Left renal cortex interstitium (tissue), 4 donors: ENCODE results near the gene NSD2. TPM values are rescaled to one million over a fixed set of nuclear protein-coding genes. Genes with fewer than 3 reads are reported as not detected.
"Not testable (repeated sequence)": the region's sequence is repeated elsewhere in the genome, so short reads cannot be mapped to it uniquely, and the experiment has no call there.

Source experiments
- DNase-seq, 4 donors: peaks; one replicate each; pipeline ENCODE4 v3.0.0-alpha.2; 2013; ENCODE audit warnings: low read depth in 4 of 4, low spot score in 2 of 4, missing footprints in 1 of 4
- polyA plus RNA-seq, 4 donors: library from polyadenylated mRNA; unstranded; fragments of 120-200 nt; gene quantifications; one replicate each; pipeline ENCODE4 v1.2.1, GENCODE V29; 2013; ENCODE audit not compliant: insufficient read length in 4 of 4

The NSD2 gene
- polyA plus RNA-seq, 4 donors: 64.6 to 91.3 (median 75.4) TPM

DNA sequence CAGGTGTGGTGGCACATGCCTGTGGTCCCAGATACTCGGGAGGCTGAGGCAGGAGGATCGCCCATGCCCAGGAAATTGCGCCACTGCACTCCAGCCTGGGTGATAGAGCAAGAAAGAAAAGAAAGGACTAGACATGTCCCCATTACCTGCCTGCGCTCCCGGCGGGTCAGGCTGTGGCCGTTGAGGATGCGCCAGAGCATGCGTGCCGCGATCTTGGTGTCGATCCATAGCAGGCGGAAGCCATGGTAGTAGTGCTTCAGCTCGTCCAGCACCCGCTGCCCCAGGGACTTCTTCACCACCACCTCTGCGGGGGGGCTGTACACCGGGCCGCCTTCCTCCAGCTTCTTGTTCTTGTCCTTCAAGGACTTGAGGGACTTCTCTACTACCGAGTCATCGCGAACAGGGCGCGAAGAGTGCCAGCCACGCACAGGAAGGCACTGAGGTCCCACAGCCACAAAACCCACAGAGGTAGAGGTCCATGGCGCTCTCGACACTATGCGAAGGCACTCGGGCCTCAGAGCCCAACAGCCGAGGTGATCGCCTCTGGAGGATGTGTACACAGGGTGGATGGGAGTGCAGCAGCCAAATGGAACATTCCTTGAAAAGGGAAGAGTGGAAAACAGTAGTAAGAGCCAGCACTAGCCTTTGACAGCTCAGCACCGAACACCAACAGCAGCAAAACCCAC is 29.8 kb upstream of the NSD2 start:
- DNase-seq: no peak

DNA sequence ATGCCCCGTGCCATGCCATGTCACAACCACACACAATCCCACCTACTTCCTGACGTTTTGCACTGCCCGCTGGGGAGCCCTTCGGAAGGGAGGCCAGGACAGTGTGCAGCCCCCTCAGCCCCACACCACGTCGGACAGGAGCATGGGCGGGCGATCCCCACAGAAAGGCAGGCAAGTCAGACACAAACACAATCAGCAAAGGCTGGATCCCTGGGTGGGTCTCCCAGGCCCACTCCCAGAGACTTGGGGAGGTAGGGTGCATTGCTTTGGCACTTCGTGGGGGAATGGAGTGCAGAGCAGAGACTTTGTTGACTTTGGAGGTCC is 29.3 kb upstream of the NSD2 start:
- no peak for DNase-seq

GRCh38 chr4:1842339-1842895 is 28.8 kb upstream of the NSD2 start:
- DNase-seq: no peak

DNA sequence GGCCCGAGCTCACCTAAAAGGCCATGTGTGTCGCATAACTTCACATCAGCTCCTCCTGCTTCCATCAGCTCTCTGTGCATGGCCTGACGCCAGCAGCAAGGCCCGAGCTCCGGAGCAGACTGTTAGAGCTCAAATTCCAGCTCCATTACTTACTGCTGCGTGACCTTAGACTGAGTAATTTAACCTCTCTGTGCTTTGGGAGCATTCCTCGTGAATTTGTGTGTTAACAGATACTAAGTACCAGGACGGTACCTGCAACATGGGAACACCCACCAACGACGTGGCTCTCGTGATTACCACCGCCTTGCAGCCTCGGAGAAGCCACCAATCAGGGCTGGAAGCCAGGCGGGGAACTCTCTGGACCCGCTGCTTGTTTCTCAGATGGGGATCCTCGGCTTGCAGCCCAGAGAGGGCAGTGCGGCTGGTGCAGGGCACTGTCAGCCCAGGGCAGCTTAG is 28.2 kb upstream of the NSD2 start:
- DNase-seq: no peak

DNA sequence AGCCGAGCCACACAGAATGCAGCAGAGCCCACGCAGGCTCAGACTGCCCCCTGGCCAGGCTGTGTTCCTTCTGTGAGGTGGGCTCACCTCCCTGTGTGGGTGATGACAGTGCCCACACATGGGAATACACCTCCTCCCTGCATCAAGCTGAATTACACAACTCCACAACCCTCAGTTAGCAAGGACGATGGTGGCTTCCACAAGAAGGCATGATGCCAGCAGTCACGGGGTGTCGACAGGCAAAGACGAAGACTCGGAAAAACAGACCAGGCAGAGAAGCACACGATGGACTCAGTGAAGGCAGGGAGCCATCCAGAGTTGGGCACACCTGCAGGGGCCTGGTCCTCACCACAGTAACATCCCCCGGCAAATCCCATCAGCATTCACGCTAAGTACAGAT is 27.3 kb upstream of the NSD2 start:
- DNase-seq: no peak

DNA sequence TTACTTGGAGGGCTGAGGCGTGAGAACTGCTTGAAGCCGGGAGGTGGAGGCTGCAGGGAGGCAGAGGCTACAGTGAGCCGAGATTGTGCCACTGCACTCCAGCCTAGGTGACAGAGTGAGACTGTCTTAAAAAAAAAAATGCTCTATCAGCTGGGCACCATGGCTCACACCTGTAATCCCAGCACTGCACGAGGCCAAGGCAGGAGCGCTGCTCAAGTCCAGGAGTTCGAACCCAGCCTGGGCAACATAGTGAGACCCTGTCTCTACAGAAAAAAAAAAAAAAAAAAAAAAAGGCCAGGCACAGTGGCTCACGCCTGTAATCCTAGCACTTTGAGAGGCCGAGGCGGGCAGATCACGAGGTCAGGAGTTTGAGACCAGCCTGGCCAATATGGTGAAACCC is 26.6 kb upstream of the NSD2 start:
- DNase-seq: not testable (repeated sequence)

GRCh38 chr4:1846580-1846979 is 24.6 kb upstream of the NSD2 start:
- DNase-seq: no peak

GRCh38 chr4:1850276-1850675 is 20.9 kb upstream of the NSD2 start:
- DNase-seq: no peak

GRCh38 chr4:1851160-1851559 is 20.0 kb upstream of the NSD2 start:
- DNase-seq: no peak

DNA sequence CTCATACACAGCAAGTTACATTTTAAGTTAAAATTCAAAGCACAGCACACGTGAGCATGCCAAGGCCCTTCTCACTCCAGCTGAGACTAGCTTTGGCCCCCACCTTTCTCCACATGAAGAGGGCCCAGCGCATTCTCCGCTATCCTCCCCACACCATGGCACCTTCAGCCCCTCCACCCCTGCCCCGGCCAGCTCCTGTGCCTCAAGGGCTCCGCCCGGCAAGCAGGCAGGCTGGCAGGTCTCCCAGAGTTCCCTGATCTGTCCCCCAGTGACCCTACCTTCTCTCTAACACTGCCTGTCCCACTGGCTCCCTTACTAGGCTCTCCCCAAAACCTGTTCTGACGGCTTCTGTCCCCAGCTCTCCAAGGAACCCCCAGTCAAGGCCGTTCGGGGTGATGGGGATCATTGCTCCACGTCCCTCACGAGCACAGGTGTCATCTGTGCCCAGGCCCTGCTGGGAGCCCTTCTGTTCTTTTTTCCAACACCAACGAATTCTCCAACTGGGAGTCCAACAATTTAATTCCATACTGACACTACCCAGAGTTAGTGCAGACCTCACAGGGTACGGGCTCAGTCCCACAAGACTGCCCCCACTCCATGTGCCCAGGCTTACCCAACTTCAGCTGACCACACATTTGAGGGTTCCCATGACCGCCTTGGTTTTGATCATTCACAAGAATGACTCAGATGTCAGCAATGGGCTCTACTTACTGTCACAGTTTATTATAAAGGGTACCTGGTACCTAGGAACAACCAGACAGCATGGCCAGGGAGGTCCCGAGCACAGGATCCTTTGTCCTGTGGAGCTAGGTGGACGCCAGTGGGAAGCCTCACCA is 19.4 kb upstream of the NSD2 start:
- no peak for DNase-seq

- DNase-seq: no peak
Measured at GRCh38 chr4:1852904-1853623, 18.1 kb upstream of the NSD2 start.

DNA sequence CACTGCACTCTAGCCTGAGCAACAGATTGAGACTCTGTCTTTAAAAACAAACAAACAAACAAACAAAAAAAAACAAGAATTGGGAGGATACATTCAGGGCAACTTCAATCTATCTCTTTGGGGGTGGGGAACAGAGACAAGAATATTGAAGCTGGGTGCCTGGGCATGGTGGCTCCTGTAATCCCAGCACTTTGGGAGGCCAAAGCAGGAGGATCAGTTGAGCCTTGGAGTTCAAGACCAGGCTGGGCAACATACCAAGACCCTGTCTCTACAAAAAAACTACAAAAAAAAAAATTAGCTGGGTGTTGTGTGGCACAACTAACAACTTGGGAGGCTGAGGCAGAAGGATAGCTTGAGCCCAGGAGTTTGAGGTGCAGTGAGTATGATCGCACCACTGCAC is 16.4 kb upstream of the NSD2 start:
- no peak for DNase-seq

- no peak for DNase-seq
Measured at GRCh38 chr4:1855333-1856070, 15.7 kb upstream of the NSD2 start.

GRCh38 chr4:1856071-1856942 is 14.9 kb upstream of the NSD2 start, which contains the start of gene LETM1:
TSS of gene LETM1 (minus strand) at chr4:1856156. CDS start at chr4:1855950, 206 bp downstream.
- peak in 3 of 4 donors; percentile 73 to 87 (median 84) for DNase-seq

GRCh38 chr4:1856943-1857699 is 14.1 kb upstream of the NSD2 start:
- no peak for DNase-seq

- DNase-seq: no peak
Measured at GRCh38 chr4:1857931-1858330, 13.3 kb upstream of the NSD2 start.

DNA sequence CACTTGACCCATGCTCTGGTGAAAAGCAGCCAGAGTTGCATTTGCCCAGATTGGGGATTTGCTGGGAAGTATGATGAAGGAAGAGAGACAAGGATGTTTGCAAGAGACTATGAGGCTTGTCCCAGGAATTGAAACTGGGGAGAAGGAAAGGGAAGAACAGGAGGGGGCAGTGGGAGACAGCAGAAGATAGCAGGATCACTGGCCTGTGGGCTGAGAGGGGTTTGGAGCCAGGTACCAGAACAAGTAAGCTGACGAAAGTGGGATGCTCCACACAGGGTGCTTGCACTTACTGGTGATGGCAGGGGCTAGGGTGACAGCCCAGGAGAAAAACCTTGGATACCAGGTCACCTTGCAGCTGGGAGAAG is 11.8 kb upstream of the NSD2 start:
- DNase-seq: no peak

DNA sequence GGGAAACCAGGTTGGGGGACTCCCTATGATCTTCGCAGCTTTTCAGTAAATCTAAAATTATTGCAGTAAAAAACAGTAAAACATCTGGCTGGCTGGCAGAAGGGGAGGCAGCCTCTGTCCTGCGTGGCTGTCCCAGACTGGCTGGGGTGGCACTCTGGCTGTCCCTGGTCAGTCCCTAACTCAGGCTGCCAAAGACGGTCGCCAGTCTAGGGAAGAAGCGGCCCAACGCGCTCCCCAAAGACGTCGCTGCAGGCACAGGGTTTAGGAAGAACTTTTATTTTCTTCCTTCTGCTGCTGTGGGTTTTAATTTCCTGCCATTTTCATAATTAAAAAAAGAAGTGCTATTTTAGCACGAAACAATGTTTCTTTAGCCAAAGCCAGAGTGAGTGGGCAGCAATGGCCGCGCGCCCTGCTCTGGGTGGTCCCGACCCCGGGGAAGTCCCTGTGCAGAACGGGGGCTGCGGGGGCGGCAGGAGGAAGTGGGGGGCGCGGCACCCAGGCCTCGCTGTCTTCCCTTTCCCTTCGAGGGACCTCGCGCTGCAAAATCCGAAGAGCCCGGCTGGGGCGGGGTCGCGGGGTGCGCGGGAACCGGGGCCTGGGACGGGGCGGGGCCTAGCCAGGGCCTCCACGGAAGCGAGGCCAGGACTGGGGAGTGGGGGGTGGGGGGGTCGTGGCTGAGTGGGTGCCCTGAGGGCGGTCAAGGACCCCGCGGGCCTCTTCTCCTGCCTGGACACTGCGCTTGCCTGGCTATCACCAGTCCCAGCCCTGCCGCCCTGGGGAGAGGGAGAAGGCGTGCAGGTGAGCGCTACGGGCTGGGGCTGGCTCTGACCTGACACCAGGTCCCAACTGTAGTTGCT is 8.9 kb upstream of the NSD2 start:
- no peak for DNase-seq
